Stimulated activated naive CD4-positive, alpha-beta T cell (primary cell): ENCODE results near the gene CCT8.
"Not testable (repeated sequence)": the region's sequence is repeated elsewhere in the genome, so short reads cannot be mapped to it uniquely, and the experiment has no call there.

Source experiments
- DNase-seq, 6 experiments: peaks; one replicate each; lab custom pipeline; 2025; lab: John Stamatoyannopoulos, UW

CCT8 gene

GRCh38 chr21:29018540-29018939 is 54.9 kb downstream of the CCT8 start:
- DNase-seq = no peak

GRCh38 chr21:29017639-29018237 is 55.7 kb downstream of the CCT8 start:
- DNase-seq = no peak

DNA sequence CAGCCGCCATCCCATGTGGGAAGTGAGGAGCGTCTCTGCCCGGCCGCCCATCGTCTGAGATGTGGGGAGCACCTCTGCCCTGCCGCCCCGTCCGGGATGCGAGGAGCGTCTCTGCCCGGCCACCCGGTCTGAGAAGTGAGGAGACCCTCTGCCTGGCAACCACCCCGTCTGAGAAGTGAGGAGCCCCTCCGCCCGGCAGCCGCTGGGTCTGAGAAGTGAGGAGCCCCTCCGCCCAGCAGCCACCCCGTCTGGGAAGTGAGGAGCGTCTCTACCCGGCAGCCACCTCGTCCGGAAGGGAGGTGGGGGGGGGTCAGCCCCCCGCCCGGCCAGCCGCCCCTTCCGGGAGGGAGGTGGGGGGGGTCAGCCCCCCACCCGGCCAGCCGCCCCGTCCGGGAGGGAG is 62.2 kb downstream of the CCT8 start:
- DNase-seq = not testable (repeated sequence)

- DNase-seq = no peak
Measured at GRCh38 chr21:29008367-29008766, 65.1 kb downstream of the CCT8 start.

DNA sequence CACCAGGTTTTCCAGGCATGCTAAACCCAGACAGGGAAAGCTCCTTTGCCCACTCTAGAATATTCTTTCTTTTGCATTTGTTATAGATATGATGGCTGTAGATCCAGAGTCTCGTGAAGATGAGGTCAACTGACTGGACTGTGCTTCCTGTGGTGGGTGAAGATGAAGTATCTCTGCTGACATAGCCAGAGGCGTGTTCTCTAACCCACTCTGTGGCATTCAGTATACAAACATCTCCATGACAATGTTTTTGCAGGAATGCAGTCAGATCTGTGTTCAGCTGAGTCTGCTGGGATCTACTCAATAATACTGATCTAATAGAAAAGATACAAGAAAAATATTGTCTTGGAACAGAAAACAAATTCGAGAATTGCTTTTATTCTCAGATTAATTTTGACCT is 65.6 kb downstream of the CCT8 start:
- no peak for DNase-seq

DNA sequence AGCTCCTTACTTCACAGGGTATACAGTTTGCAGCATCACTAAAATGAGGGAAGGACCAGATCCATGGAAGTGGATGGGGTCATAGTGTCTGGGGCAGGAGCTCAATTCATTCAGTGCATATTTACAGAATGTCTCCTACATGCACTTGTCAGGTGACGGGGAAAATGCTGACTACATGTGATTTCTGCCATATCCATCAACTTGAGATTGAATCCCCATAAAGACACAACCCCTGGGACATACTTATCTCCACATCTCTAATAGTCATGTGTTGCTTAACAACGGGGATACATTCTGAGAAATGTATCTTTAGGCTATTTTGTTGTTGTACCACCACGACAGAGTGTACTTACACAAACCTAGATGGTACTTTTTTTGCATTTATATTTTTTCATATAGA is 66.3 kb downstream of the CCT8 start:
- no peak for DNase-seq
